ENCODE measurements around the gene PSMD12.
A peak's percentile ranks its signal among the peaks of the same experiment; 100 is the strongest.

Gene PSMD12

DNA sequence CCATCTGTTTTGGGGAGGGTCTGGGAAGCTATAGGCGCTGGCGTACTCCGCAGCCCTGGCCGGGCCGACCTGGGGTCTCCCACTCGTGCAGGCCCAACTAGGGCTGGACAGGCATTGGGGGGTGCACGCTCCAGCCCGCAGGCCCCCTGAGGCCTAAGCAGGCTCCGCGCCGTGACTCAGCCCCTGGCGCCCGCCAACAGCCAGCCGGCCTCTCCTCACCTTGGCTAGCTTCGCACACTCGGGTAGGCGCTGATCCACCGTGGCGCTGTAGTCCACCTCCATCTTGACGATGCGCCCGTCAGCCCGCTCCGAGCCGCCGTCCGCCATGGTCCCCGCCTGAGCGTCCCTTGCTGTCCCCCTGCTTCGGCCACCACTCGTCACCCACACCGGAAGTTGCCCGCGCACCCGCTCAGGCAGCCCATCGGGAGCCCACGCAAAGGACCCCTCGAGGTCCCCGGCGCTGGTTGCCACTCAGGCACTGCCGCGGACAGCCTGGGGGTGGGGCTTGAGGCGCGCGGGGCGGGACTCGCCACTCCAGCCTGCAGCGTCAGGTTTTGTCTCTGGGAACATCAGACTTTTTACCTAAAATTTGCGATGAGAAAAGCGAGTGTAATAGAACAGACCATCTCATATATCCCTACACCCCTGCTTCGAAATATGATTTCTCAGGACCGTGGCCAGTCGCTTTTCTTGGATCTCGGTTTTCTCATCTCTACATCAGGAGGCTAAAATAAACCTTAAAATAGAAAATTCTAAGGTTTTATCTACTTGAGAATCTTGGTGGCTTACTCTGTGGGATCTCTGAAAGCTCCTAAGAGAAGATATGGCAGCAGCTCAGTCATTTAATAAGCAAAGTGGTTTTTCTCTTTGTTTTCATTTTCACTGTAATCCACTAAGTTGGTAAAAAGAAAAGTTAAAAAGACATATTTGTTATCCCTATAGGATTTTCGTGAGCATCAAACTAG lies at the start of gene PSMD12:
Gene PSMD12, minus strand, starts transcription at position 385 of the 965 bp plus-strand sequence. Its CDS starts 58 bp downstream, at position 327.
- DNase-seq (ENCODE audit: low read depth, low spot score), result peak; percentile 47
- TF ChIP-seq, protein P1, sequence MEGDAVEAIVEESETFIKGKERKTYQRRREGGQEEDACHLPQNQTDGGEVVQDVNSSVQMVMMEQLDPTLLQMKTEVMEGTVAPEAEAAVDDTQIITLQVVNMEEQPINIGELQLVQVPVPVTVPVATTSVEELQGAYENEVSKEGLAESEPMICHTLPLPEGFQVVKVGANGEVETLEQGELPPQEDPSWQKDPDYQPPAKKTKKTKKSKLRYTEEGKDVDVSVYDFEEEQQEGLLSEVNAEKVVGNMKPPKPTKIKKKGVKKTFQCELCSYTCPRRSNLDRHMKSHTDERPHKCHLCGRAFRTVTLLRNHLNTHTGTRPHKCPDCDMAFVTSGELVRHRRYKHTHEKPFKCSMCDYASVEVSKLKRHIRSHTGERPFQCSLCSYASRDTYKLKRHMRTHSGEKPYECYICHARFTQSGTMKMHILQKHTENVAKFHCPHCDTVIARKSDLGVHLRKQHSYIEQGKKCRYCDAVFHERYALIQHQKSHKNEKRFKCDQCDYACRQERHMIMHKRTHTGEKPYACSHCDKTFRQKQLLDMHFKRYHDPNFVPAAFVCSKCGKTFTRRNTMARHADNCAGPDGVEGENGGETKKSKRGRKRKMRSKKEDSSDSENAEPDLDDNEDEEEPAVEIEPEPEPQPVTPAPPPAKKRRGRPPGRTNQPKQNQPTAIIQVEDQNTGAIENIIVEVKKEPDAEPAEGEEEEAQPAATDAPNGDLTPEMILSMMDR (IDR thresholded peaks at IDR 0.05; ENCODE audit: insufficient read depth, low read length, missing control alignments), result no peak
- POLR2A ChIA-PET, result interaction anchor here (0.8 kb wide), 1 partner anchor 10 kb away, joined by 3 read pairs; no protein-coding TSS in a partner anchor
- CTCF ChIA-PET, result interaction anchor here (0.7 to 11.0 kb wide), 10 partner anchors 8 to 323 kb away, joined by 3 to 97 read pairs (median 4); no protein-coding TSS in a partner anchor
- peak within 1 kb of the TSS; percentile 97 for H3K4me3 ChIP-seq (ENCODE audit: low read depth, low read length)

DNA sequence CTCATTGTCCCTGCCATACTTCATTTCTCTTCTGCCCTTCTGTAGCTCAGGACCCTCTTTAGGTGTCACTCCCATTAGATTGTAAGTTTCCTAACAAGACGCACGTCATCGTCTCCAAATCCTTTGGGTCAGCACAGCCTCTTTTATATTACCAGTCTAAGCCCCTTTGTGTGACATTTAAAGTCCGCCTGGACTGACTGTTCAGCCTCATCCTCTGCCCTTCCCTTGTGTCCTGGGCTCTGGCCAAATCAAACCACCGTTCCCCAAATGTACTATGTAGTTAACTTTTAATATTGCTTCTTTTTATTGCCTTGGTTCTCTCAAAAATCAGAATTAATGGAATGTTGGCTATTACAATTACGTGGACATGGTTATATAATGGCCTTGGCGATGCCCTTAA lies 48.9 kb upstream of the PSMD12 start:
- H3K4me3 ChIP-seq (ENCODE audit: low read depth, low read length), result no peak overlapping the region
- POLR2A ChIA-PET, result no interaction called here
- TF ChIP-seq, protein P1 (IDR thresholded peaks at IDR 0.05; ENCODE audit: insufficient read depth, low read length, missing control alignments), result no peak
- CTCF ChIA-PET, result no interaction called here
- no peak for DNase-seq (ENCODE audit: low read depth, low spot score)

GRCh38 chr17:67414559-67414958 lies 48.2 kb upstream of the PSMD12 start:
- DNase-seq (ENCODE audit: low read depth, low spot score), result no peak
- no peak overlapping the region for H3K4me3 ChIP-seq (ENCODE audit: low read depth, low read length)
- ChIA-PET POLR2A (no interaction called here), CTCF (no interaction called here)
- TF ChIP-seq, protein P1 (IDR thresholded peaks at IDR 0.05; ENCODE audit: insufficient read depth, low read length, missing control alignments), result no peak

GRCh38 chr17:67414130-67414529 lies 47.8 kb upstream of the PSMD12 start:
- no peak for DNase-seq (ENCODE audit: low read depth, low spot score)
- CTCF ChIA-PET, result no interaction called here
- TF ChIP-seq, protein P1 (IDR thresholded peaks at IDR 0.05; ENCODE audit: insufficient read depth, low read length, missing control alignments), result no peak
- H3K4me3 ChIP-seq (ENCODE audit: low read depth, low read length), result no peak overlapping the region
- POLR2A ChIA-PET, result no interaction called here

- TF ChIP-seq, protein P1 (IDR thresholded peaks at IDR 0.05; ENCODE audit: insufficient read depth, low read length, missing control alignments), result no peak
- H3K4me3 ChIP-seq (ENCODE audit: low read depth, low read length), result no peak overlapping the region
- ChIA-PET CTCF (no interaction called here), POLR2A (no interaction called here)
- no peak for DNase-seq (ENCODE audit: low read depth, low spot score)
Observed at GRCh38 chr17:67413388-67413787, 47.0 kb upstream of the PSMD12 start.

DNA sequence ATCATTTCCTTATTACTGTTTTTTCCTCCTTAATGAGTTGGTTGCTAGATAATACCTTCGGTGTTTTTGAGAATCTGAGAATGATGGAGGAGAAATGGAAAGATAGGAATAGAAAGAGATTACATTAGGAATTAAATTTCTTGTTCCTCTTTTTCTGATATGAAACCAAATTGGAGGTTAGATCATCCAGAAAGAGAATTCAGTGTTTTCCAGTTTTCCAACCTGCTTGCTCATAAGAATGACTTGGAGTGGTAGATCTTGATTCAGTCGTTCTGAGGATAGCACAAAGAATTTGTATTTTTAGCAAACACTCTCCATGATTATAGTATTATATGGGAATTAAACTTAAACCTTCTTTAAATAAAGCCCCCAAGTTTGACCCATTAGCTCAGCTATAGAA lies 46.6 kb upstream of the PSMD12 start:
- CTCF ChIA-PET, result no interaction called here
- H3K4me3 ChIP-seq (ENCODE audit: low read depth, low read length), result no peak overlapping the region
- POLR2A ChIA-PET, result no interaction called here
- TF ChIP-seq, protein P1 (IDR thresholded peaks at IDR 0.05; ENCODE audit: insufficient read depth, low read length, missing control alignments), result no peak
- no peak for DNase-seq (ENCODE audit: low read depth, low spot score)
